Fibroblast of mammary gland (primary cell): ENCODE measurements around the gene ENTHD1.
"Not testable (repeated sequence)": the region's sequence is repeated elsewhere in the genome, so short reads cannot be mapped to it uniquely, and the experiment has no call there.

Source experiments
- DNase-seq: peaks from one replicate; pipeline ENCODE4 v3.0.0-alpha.2; 2010; ENCODE audit warnings: low read depth
- H3K4me3 ChIP-seq: 2 replicates; pipeline ENCODE4 v1.5.1; 2011; ENCODE audit warnings: low read depth, mild to moderate bottlenecking, low read length, moderate library complexity; ENCODE audit not compliant: control insufficient read depth
- CTCF ChIP-seq: conservative IDR thresholded peaks from 2 replicates; pipeline ENCODE4 v1.5.1; 2011; ENCODE audit warnings: low read depth, low read length, inconsistent platforms; ENCODE audit not compliant: control insufficient read depth, insufficient read depth

ENTHD1 gene

GRCh38 chr22:39847477-39847876 lies 46.1 kb downstream of the ENTHD1 start:
- TF ChIP-seq CTCF: no peak
- DNase-seq: no peak
- H3K4me3 ChIP-seq: no peak overlapping the region

GRCh38 chr22:39846539-39846938 lies 47.0 kb downstream of the ENTHD1 start:
- H3K4me3 ChIP-seq, DNase-seq: not testable (repeated sequence)

GRCh38 chr22:39845529-39845928 lies 48.0 kb downstream of the ENTHD1 start:
- no peak for TF ChIP-seq CTCF
- DNase-seq: no peak
- H3K4me3 ChIP-seq: no peak overlapping the region

GRCh38 chr22:39839917-39840510 lies 53.5 kb downstream of the ENTHD1 start:
- no peak overlapping the region for H3K4me3 ChIP-seq
- no peak for TF ChIP-seq CTCF
- no peak for DNase-seq

GRCh38 chr22:39839204-39839603 lies 54.4 kb downstream of the ENTHD1 start:
- no peak overlapping the region for H3K4me3 ChIP-seq
- TF ChIP-seq CTCF: no peak
- DNase-seq: no peak

GRCh38 chr22:39833610-39834009 lies 60.0 kb downstream of the ENTHD1 start:
- TF ChIP-seq CTCF: no peak
- H3K4me3 ChIP-seq: no peak overlapping the region
- DNase-seq: no peak

GRCh38 chr22:39833093-39833492 lies 60.5 kb downstream of the ENTHD1 start:
- no peak for DNase-seq
- TF ChIP-seq CTCF: no peak
- no peak overlapping the region for H3K4me3 ChIP-seq
